ENCODE results near the gene FGFR3.

FGFR3 gene

GRCh38 chr4:1768367-1769034 is 24.6 kb upstream of the FGFR3 start:
- FAIRE-seq (no peak), DNase-seq (ENCODE audit: insufficient read length, low spot score) (no peak)

DNA sequence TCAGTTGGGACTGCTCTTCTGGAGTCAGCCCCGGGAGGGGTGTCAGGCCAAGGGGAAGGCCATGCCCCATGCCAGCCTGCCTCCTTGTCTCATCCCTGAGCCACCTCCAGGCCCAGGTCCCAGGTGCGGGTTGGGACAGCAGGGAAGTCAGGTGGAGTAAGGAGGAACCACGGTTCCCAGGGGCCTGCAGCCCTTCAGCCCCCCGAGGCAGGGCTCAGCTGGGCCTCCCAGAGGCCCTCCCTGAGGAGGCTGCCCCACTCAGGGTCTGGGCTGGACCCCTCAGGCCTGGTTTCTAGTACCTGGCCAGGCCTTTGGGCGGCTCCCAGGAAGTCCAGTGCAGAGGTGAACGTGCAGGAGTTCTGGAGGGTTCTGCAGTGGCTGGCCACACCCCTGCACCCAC is 23.4 kb upstream of the FGFR3 start:
- DNase-seq (ENCODE audit: insufficient read length, low spot score): no peak
- no peak for FAIRE-seq

GRCh38 chr4:1770245-1770644 is 22.8 kb upstream of the FGFR3 start:
- FAIRE-seq (no peak), DNase-seq (ENCODE audit: insufficient read length, low spot score) (no peak)

DNA sequence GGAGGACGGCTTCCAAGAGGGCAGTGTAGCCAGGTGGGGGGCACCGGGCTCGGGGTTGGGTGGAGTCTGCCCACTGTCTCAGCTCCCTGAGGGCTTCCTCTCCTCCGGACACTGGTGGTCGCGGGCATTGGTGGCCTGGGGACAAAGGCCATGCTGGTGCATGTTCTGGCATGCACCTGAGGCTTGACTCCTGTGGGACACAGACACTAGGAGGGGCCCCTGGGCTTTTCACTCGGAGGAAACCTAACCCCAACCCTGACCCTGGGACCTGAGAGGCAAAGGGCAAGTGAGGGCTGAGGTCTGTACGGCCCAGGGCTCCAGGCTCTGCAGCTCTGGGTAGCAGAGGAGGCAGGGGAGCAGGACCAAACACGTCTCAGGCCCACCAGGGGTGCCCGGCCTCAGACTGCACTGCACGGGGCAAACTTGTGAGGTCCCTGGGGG is 22.3 kb upstream of the FGFR3 start:
- DNase-seq (ENCODE audit: insufficient read length, low spot score): no peak
- FAIRE-seq: no peak

- FAIRE-seq (no peak), DNase-seq (ENCODE audit: insufficient read length, low spot score) (no peak)
These were observed 21.4 kb upstream of the FGFR3 start for GRCh38 chr4:1771555-1772305.

DNA sequence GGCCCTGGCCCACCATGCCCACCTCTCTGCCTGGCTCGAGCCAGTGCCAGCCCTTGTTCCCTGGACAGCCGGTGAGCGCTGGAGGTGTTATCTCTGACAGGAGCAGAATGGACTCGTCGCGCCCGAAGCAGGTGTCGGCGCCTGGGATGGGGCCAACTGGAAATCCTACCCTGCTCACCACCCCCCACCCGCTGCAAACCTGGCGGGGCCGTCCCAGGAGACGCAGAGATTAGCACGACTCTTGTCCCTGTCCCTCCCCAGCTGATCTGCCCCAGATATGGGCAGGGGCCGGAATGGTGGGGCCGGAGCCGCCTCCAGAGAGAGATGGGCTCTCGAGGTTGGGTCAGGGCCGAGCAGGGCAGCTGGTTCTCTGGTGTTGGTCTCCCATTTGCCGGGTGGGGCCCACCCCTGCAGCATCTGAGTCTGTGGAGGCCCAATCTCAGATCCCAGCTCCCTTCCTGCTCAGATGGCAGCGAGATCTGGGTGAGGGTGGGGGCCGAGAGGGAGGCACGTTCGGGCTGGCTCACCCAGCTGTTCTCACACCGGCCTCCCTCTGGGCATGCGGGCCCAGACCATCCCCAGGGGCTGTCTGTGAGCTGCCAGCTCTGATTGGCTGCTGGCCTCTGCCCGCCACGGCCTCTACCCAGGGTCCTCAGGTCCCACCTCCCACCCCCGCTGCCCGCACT is 20.1 kb upstream of the FGFR3 start:
- no peak for FAIRE-seq
- no peak for DNase-seq (ENCODE audit: insufficient read length, low spot score)

DNA sequence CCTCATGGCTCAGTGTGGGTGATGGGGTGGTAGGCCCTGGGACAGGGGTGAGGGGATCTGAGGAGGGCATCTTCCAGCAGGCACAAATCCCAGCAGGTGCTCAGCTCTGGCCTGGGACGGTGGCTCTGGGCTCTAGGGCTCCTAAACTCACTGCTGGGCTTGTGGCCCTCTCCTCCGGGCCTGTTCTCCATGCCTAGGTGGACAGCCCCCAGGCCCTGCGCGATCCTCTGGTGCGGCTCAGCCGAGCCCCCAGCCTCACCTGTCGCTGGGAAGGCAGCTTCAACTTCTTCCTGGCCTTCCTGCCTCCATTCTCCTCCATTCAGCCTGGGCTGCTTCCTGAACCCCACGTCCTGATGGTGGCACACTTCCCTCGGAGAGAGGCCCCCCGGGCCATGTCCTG is 19.3 kb upstream of the FGFR3 start:
- FAIRE-seq: no peak

GRCh38 chr4:1775731-1776500 is 17.2 kb upstream of the FGFR3 start:
- FAIRE-seq (no peak), DNase-seq (ENCODE audit: insufficient read length, low spot score) (no peak)

More for the DNA sequence above, 19.3 kb upstream of the FGFR3 start:
- DNase-seq (ENCODE audit: insufficient read length, low spot score): no peak

GRCh38 chr4:1776521-1777161 is 16.5 kb upstream of the FGFR3 start:
- FAIRE-seq (no peak), DNase-seq (ENCODE audit: insufficient read length, low spot score) (no peak)

DNA sequence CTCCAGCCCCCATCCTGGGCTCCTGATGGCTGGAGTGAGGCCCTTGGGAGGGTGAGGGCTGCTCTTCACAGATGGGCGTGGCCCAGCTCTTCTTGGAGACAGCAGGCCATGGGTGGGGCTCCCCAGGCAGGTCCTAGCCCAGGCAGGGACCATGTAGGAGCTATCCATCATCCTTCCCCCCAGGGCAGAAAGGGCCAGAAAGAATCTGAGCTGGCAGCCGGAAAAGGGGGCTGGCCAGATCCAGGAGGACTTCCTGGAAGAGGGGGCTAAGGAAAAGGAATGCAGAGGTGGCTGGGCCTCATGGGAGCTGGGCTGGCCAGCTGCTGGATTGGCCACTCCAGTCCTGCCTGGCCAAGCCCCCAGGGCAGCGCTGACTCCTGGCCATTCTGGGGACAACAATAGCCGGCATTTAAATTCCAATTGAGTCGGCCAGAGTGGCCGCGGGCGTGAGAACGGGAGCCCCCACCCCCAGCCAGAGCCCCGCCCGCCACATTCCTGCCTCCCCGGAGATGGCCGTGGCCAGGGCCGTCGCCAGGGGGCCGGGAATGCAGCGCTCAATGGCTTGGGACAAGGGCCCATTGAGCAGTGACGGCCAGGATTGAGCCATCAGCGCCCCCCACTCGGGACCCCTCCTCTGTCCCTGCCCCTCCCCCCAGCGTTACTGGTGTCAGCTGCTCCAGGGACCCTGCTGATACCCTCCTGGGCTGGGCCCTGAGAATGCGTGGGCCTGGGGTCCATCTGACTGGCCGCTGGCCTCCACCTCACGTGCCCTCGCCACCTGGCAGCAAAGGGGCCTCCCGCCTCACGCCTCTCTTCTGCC is 15.1 kb upstream of the FGFR3 start:
- no peak for DNase-seq (ENCODE audit: insufficient read length, low spot score)
- FAIRE-seq: no peak

DNA sequence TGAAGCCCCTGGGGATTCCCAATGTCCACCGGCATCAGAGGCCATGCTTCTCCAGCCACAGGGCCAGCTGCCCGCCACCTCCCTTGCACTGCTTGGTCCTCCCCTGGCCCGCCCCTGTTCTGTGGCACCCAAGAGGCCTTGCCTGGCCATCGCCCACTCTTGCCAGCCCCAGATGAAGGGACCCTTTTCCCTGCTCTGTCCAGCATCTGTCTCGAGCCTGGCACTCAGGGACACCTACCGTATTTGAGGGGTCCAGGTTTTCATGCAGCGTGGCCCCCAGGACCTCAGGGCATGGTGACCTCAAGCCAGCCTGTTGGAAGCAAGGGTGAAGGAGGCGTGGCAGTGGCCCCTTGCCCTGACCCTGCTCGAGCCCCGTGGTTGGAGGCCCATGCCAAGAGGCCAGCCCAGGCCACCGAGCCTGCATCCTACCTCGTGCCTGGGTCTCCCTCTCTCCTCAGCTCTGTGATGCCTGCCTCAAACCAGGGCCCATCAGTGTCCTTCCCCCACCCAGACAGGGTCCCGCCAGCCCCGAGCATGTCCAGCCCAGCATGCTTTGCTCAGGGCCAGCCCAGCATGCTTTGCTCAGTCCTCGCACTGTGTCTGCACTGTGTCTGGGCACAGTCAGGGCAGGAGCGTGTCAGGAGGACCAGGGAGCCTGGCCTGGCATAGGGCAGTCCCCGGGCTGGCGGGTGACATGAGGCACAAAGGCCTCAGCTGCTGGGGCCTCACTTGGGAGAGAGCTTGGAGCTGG is 14.3 kb upstream of the FGFR3 start:
- no peak for DNase-seq (ENCODE audit: insufficient read length, low spot score)
- no peak for FAIRE-seq

- no peak for DNase-seq (ENCODE audit: insufficient read length, low spot score)
- no peak for FAIRE-seq
These were observed 13.3 kb upstream of the FGFR3 start for GRCh38 chr4:1779588-1780382.

DNA sequence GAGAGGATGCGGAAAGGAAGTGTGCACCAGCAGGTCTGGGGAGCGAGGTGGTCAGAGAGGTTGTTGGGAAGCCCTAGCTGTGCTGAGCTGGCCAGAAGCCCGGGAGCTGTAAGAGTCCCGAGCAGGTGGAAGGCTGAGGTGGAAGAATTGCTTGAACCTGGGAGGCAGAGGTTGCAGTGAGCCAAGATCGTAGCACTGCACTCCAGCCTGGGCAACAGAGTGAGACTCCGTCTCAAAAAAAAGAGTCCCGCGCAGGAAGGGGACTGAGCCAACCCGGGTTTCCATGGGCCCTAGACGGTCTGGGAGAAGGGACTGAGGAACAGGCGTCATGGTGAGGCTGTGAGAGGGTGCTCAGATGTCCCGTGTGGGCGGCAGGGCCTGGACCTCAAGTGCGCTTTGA is 12.7 kb upstream of the FGFR3 start:
- FAIRE-seq (no peak), DNase-seq (ENCODE audit: insufficient read length, low spot score) (no peak)

DNA sequence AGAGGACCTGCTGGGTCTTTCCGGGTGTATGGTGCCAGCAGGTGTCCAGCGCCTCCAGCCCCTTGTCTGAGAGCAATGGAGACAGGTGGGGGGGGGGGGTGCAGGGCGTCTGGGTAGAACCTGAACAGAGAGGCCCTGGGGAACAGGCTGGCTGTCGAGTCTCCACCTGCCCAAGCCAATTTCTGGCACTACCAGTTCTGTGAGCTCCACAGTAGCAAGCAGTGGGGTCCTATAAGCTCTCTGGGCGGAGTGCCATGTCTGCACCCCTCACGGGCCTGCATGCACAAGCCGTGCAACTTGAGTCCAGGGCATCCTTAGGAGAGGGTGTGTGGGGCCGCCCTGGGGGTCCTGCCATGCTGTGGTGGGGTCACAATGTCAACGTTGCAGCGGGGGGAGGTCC is 10.1 kb upstream of the FGFR3 start:
- FAIRE-seq: no peak
- no peak for DNase-seq (ENCODE audit: insufficient read length, low spot score)

DNA sequence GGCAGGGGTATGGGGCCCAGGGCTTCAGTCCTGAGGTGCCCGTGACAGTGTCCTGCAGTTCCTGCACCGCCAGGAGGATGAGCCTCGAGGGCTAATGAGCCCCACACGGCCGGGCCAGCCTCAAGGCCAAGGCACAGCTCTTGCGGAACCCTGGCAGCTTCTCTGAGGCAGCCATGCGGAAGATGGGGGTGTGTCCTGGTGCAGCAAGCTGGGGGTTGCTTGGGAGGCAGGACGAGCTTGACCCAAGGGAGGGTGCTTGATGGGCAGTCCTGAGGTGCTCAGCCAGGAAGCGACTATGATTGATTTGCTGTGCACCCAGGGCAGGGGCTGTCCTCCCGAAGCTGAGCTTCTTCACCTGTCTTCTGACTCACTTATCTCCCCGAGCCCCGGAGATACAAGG is 9.1 kb upstream of the FGFR3 start:
- FAIRE-seq (no peak), DNase-seq (ENCODE audit: insufficient read length, low spot score) (no peak)

GRCh38 chr4:1784395-1784788 is 8.7 kb upstream of the FGFR3 start:
- FAIRE-seq (no peak), DNase-seq (ENCODE audit: insufficient read length, low spot score) (no peak)

- DNase-seq (ENCODE audit: insufficient read length, low spot score): no peak
- no peak for FAIRE-seq
These were observed 8.1 kb upstream of the FGFR3 start for GRCh38 chr4:1784789-1785591.

All from GM19239 (cell line).